ENCODE data around the gene ZDHHC18.

DNA sequence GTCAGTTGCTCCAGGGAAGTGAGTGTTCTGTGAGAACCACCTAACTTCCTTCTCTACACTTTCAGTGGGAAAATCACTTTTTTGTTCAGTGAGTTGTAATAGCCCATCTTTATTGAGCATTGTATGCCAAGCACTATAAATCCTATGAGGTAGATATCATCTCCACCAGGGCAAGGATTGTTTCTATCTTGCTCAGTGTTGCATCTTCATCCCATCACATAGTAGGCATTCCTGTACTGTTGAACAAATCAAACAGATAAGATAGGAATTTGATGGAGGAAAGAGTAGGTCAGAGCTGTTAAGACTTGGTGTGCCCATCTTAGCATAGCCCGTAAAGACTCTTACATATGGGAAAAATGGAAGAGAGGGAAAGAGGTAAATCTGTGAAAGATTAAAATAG lies 41.6 kb upstream of the ZDHHC18 start:
- TF ChIP-seq, protein P1, sequence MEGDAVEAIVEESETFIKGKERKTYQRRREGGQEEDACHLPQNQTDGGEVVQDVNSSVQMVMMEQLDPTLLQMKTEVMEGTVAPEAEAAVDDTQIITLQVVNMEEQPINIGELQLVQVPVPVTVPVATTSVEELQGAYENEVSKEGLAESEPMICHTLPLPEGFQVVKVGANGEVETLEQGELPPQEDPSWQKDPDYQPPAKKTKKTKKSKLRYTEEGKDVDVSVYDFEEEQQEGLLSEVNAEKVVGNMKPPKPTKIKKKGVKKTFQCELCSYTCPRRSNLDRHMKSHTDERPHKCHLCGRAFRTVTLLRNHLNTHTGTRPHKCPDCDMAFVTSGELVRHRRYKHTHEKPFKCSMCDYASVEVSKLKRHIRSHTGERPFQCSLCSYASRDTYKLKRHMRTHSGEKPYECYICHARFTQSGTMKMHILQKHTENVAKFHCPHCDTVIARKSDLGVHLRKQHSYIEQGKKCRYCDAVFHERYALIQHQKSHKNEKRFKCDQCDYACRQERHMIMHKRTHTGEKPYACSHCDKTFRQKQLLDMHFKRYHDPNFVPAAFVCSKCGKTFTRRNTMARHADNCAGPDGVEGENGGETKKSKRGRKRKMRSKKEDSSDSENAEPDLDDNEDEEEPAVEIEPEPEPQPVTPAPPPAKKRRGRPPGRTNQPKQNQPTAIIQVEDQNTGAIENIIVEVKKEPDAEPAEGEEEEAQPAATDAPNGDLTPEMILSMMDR (IDR thresholded peaks at IDR 0.05), result no peak
- no peak for TF ChIP-seq POLR2A (IDR thresholded peaks at IDR 0.05)
